Panc1 (cell line): Measurements from ENCODE around the gene LSM5. TPM values are rescaled to one million over a fixed set of nuclear protein-coding genes. Genes with fewer than 3 reads are reported as not detected.

ENCODE experiments used
- ATAC-seq: fragments of 200-7000 bp; cut with Tn5 transposase; 2 replicates; pipeline ENCODE4 v1.9.1; 2020; ENCODE audit warnings: mild to moderate bottlenecking, moderate library complexity
- BruUV-seq: library from RNA; stranded (reverse); fragments of 400-500 nt; replicated peaks from 2 replicates; lab custom pipeline; 2021; lab: Mats Ljungman, UMichigan
- CTCF ChIA-PET: fragments of 300-600 bp; sonication (Branson Sonifier 250); formaldehyde crosslinking; loops from one replicate; lab custom pipeline; 2022; ENCODE audit warnings: antibody characterized with exemption; lab: Charles Lee
- POLR2A ChIA-PET: fragments of 300-600 bp; sonication (Branson Sonifier 250); formaldehyde crosslinking; loops from one replicate; lab custom pipeline; 2022; ENCODE audit warnings: antibody characterized with exemption; lab: Charles Lee
- DNase-seq: peaks from one replicate; pipeline ENCODE4 v3.0.0-alpha.2; 2010; ENCODE audit warnings: low read depth, low spot score
- H3K27ac ChIP-seq: 2 replicates; pipeline ENCODE4 v1.5.1; 2011; ENCODE audit warnings: mild to moderate bottlenecking, low read length, inconsistent platforms
- H3K27me3 ChIP-seq: fragments of 200-500 bp; sonication (Bioruptor generic); 2 replicates; pipeline ENCODE4 v1.6.0; 2014; ENCODE audit warnings: low read length, inconsistent platforms; ENCODE audit not compliant: control insufficient read depth, insufficient read depth
- H3K36me3 ChIP-seq: fragments of 200-500 bp; sonication (Bioruptor generic); 2 replicates; pipeline ENCODE4 v1.5.1; 2014; ENCODE audit warnings: inconsistent platforms, mild to moderate bottlenecking, low read length, moderate library complexity; ENCODE audit not compliant: control insufficient read depth, insufficient read depth
- H3K4me1 ChIP-seq: 2 replicates; pipeline ENCODE4 v1.5.1; 2011; ENCODE audit warnings: inconsistent platforms, mild to moderate bottlenecking, low read length, moderate library complexity; ENCODE audit not compliant: control insufficient read depth, insufficient read depth
- H3K4me3 ChIP-seq, 2 experiments: 2 replicates each; pipeline ENCODE4 v1.5.1; 2011 to 2012; ENCODE audit warnings: low read depth in 2 of 2, low read length in 2 of 2, mild to moderate bottlenecking in 2 of 2, inconsistent platforms in 1 of 2, moderate library complexity in 1 of 2
- H3K9me3 ChIP-seq: fragments of 200-500 bp; sonication (Bioruptor generic); 2 replicates; pipeline ENCODE4 v1.5.1; 2014; ENCODE audit warnings: low read depth, mild to moderate bottlenecking, inconsistent platforms, low read length, moderate library complexity; ENCODE audit not compliant: control insufficient read depth, insufficient read depth
- POLR2AphosphoS5 ChIP-seq: IDR thresholded peaks from 2 replicates; pipeline ENCODE4 v1.6.1; 2012; ENCODE audit warnings: mild to moderate bottlenecking, low read depth, low read length, moderate library complexity
- SIN3A ChIP-seq: IDR thresholded peaks from 2 replicates; pipeline ENCODE4 v1.6.1; 2012; ENCODE audit warnings: low read depth, mild to moderate bottlenecking, low read length, moderate library complexity, borderline replicate concordance; ENCODE audit not compliant: insufficient read depth
- TCF7L2 ChIP-seq: IDR thresholded peaks from 2 replicates; pipeline ENCODE4 v1.6.1; 2011; ENCODE audit warnings: mild to moderate bottlenecking, low read depth, low read length, inconsistent platforms
- in situ Hi-C: cut with HindIII; loops from 2 replicates; pipeline ENCODE4 v1.10.0; 2016; ENCODE audit warnings: low sequenced_read_pairs, low pct_unique_long_range_greater_than_20kb
- intact Hi-C: fragments of 100-400 bp; cut with micrococcal nuclease; formaldehyde crosslinking; loops from one replicate; pipeline ENCODE4 v1.10.0; 2022; ENCODE audit not compliant: unreplicated experiment
- total RNA-seq: library from RNA; stranded (reverse); gene quantifications from one replicate; pipeline ENCODE4 v1.2.1, GENCODE V29; 2021; ENCODE audit not compliant: unreplicated experiment
- TF ChIP-seq, protein P1 (sequence below), 2 experiments: IDR thresholded peaks; 2 replicates each; pipeline ENCODE4 v1.6.1; 2011 to 2012; ENCODE audit warnings: low read depth in 2 of 2, control low read depth in 1 of 2, low read length in 1 of 2, mild to moderate bottlenecking in 1 of 2, moderate library complexity in 1 of 2; ENCODE audit not compliant: insufficient read depth in 1 of 2
- TF ChIP-seq, protein P2 (sequence below): fragments of 450-650 bp; IDR thresholded peaks from 2 replicates; pipeline ENCODE4 v1.5.1; 2017; ENCODE audit warnings: mild to moderate bottlenecking

LSM5 gene
- total RNA-seq, 1 experiment from 2014 or later: 109 TPM

DNA sequence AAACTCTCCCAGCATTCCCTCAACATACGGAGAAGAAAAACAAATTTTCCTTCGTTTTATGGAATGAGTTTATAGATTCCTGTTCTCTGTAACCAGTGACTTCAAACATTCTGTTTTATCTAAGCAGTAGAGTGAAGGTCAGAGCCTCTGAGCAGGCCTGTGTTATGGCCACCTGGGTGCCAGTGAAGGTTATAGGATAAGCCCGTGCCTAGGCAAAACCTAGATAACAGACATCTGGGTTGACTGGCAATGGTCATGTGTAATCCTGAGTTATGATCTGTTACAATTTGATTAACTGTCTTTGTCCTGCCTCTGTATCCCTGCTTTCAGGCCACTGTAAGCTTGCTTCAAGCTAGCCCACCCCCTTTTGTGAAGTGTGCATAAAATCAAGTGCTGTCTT lies 8.3 kb downstream of the LSM5 start:
- no peak for TF ChIP-seq SIN3A
- no peak for TF ChIP-seq POLR2AphosphoS5
- TF ChIP-seq, protein P1, sequence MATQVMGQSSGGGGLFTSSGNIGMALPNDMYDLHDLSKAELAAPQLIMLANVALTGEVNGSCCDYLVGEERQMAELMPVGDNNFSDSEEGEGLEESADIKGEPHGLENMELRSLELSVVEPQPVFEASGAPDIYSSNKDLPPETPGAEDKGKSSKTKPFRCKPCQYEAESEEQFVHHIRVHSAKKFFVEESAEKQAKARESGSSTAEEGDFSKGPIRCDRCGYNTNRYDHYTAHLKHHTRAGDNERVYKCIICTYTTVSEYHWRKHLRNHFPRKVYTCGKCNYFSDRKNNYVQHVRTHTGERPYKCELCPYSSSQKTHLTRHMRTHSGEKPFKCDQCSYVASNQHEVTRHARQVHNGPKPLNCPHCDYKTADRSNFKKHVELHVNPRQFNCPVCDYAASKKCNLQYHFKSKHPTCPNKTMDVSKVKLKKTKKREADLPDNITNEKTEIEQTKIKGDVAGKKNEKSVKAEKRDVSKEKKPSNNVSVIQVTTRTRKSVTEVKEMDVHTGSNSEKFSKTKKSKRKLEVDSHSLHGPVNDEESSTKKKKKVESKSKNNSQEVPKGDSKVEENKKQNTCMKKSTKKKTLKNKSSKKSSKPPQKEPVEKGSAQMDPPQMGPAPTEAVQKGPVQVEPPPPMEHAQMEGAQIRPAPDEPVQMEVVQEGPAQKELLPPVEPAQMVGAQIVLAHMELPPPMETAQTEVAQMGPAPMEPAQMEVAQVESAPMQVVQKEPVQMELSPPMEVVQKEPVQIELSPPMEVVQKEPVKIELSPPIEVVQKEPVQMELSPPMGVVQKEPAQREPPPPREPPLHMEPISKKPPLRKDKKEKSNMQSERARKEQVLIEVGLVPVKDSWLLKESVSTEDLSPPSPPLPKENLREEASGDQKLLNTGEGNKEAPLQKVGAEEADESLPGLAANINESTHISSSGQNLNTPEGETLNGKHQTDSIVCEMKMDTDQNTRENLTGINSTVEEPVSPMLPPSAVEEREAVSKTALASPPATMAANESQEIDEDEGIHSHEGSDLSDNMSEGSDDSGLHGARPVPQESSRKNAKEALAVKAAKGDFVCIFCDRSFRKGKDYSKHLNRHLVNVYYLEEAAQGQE (IDR thresholded peaks at IDR 0.05; ENCODE audit: insufficient read depth in 1 of 2, low read depth in 2 of 2, low read length in 1 of 2): no peak
- TF ChIP-seq TCF7L2: no peak
- BruUV-seq: no TSS peak
- POLR2A ChIA-PET: no interaction called here
- CTCF ChIA-PET: no interaction called here
- H3K36me3 ChIP-seq: peaks cover 5% of the 10 kb centered on the region
- in situ Hi-C loops: no loop called here
- no peak; the same call in 1 of the 2 replicates for ATAC-seq
- intact Hi-C loops: no loop called here
- H3K4me3 ChIP-seq: no peak overlapping the region
- no peaks in the 10 kb centered on the region; the same call in 1 of the 2 replicates for H3K27me3 ChIP-seq
- no peaks in the 10 kb centered on the region for H3K9me3 ChIP-seq
- H3K4me1 ChIP-seq: no peaks in the 10 kb centered on the region; the same call in 1 of the 2 replicates
- H3K27ac ChIP-seq: no peak overlapping the region
- DNase-seq: no peak

DNA sequence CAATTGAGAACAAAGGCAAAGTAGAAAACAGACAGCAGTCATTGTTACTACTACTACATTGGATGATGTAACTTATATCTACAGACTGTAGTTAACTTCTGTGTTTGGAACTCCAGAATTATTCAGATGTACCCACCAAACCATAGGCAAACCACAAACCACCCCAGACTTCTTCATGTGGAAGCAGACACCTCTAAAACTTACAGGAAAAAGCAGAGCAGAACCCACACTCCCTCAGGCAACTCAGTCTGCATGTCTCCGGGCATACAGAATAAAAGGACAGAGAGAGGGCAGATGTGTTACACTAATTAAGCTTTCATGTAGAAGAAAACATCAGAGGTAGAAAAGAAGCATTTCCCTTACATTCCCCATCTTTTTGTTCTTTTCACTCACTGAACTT lies 9.0 kb downstream of the LSM5 start:
- intact Hi-C loops (no loop called here), in situ Hi-C loops (no loop called here)
- H3K27me3 ChIP-seq: no peaks in the 10 kb centered on the region; the same call in 1 of the 2 replicates
- H3K27ac ChIP-seq: no peak overlapping the region
- no peak for TF ChIP-seq POLR2AphosphoS5
- TF ChIP-seq, protein P1 (IDR thresholded peaks at IDR 0.05; ENCODE audit: insufficient read depth in 1 of 2, low read depth in 2 of 2, low read length in 1 of 2): no peak
- no peak for TF ChIP-seq SIN3A
- TF ChIP-seq TCF7L2: no peak
- TF ChIP-seq, protein P2, sequence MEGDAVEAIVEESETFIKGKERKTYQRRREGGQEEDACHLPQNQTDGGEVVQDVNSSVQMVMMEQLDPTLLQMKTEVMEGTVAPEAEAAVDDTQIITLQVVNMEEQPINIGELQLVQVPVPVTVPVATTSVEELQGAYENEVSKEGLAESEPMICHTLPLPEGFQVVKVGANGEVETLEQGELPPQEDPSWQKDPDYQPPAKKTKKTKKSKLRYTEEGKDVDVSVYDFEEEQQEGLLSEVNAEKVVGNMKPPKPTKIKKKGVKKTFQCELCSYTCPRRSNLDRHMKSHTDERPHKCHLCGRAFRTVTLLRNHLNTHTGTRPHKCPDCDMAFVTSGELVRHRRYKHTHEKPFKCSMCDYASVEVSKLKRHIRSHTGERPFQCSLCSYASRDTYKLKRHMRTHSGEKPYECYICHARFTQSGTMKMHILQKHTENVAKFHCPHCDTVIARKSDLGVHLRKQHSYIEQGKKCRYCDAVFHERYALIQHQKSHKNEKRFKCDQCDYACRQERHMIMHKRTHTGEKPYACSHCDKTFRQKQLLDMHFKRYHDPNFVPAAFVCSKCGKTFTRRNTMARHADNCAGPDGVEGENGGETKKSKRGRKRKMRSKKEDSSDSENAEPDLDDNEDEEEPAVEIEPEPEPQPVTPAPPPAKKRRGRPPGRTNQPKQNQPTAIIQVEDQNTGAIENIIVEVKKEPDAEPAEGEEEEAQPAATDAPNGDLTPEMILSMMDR: no peak
- DNase-seq: no peak
- no peak for ATAC-seq
- BruUV-seq: no TSS peak
- no peak overlapping the region for H3K4me3 ChIP-seq
- ChIA-PET CTCF (no interaction called here), POLR2A (no interaction called here)
- no peaks in the 10 kb centered on the region; the same call in 1 of the 2 replicates for H3K4me1 ChIP-seq
- H3K36me3 ChIP-seq: no peaks in the 10 kb centered on the region; the same call in 1 of the 2 replicates
- H3K9me3 ChIP-seq: no peaks in the 10 kb centered on the region
